GM12878 (cell line): ENCODE measurements around the gene ZNF576. TPM values are rescaled to one million over a fixed set of nuclear protein-coding genes. Genes with fewer than 3 reads are reported as not detected.
A peak's percentile ranks its signal among the peaks of the same experiment; 100 is the strongest.

Experiments
- IKZF1 ChIP-seq: fragments of 450-650 bp; conservative IDR thresholded peaks from 2 replicates; pipeline ENCODE4 v1.6.1; 2017; ENCODE audit warnings: antibody characterized with exemption, mild to moderate bottlenecking
- NKRF ChIP-seq: fragments of 450-650 bp; conservative IDR thresholded peaks from 2 replicates; pipeline ENCODE4 v1.6.1; 2017; ENCODE audit warnings: mild to moderate bottlenecking, moderate library complexity
- POLR2A ChIP-seq: IDR thresholded peaks from 2 replicates; pipeline ENCODE4 v1.6.1; 2011; ENCODE audit warnings: low read depth, mild to moderate bottlenecking, low read length
- POLR2AphosphoS5 ChIP-seq: IDR thresholded peaks from 2 replicates; pipeline ENCODE4 v1.6.1; 2011; ENCODE audit warnings: mild to moderate bottlenecking, low read length, inconsistent platforms
- REST ChIP-seq: IDR thresholded peaks from 2 replicates; pipeline ENCODE4 v1.6.1; 2012; ENCODE audit warnings: mild to moderate bottlenecking, low read depth, low read length
- SMC3 ChIP-seq: IDR thresholded peaks from 2 replicates; pipeline ENCODE4 v1.6.1; 2011; ENCODE audit warnings: low read length, improper control_type of control experiment, borderline replicate concordance
- TAF1 ChIP-seq: IDR thresholded peaks from 2 replicates; pipeline ENCODE4 v1.6.1; 2011; ENCODE audit warnings: mild to moderate bottlenecking, low read depth, low read length, borderline replicate concordance
- TCF3 ChIP-seq: IDR thresholded peaks from 2 replicates; pipeline ENCODE4 v1.6.1; 2012; ENCODE audit warnings: low read depth, mild to moderate bottlenecking, low read length, borderline replicate concordance; ENCODE audit not compliant: insufficient read depth
- polyA plus RNA-seq, 11 experiments: library from polyadenylated mRNA; depleted of rRNA in 4 of 11; unstranded in 6 of 11; stranded (reverse) in 5 of 11; fragments of >200 nt; fragmentation: Nextera tagmentation in 4 of 11; fragmentation: Illumina TruSeq in 1 of 11; extraction: Ambion mirVana in 4 of 11; extraction: Trizol in 1 of 11; gene quantifications; 1 replicate in 1 of 11; 2 replicates in 10 of 11; pipeline versions ENCODE4 v1.2.1 to v1.2.3, GENCODE V29; 2011 to 2016; ENCODE audit warnings: inconsistent platforms in 2 of 11, missing spikeins in 2 of 11, low read depth in 1 of 11
- total RNA-seq, 4 experiments: library from RNA; depleted of rRNA in 3 of 4; stranded (reverse); fragments of >200 nt in 3 of 4; fragmentation: Illumina TruSeq in 1 of 4; extraction: Trizol in 1 of 4; gene quantifications; 2 replicates each; pipeline versions ENCODE4 v1.2.1 to v1.2.3, GENCODE V29; 2013 to 2021
- TF ChIP-seq, protein P1 (sequence below): fragments of 450-650 bp; IDR thresholded peaks from 2 replicates; pipeline ENCODE4 v1.6.1; 2017; ENCODE audit warnings: mild to moderate bottlenecking, moderate library complexity
- TF ChIP-seq, protein P2 (sequence below), 3 experiments: IDR thresholded peaks in 2 of 3; conservative IDR thresholded peaks in 1 of 3; 2 replicates each; pipeline ENCODE4 v1.5.1; 2011; ENCODE audit warnings: low read depth in 3 of 3, low read length in 3 of 3, mild to moderate bottlenecking in 3 of 3, control low read depth in 2 of 3, moderate library complexity in 2 of 3, inconsistent platforms in 1 of 3, mixed read lengths in 1 of 3; ENCODE audit not compliant: control insufficient read depth in 2 of 3, insufficient read depth in 1 of 3; ENCODE audit errors: extremely low read depth in 1 of 3
- TF ChIP-seq, protein P3 (sequence below): fragments of 450-650 bp; IDR thresholded peaks from 2 replicates; pipeline ENCODE4 v1.6.1; 2016; ENCODE audit warnings: mild to moderate bottlenecking, moderate library complexity, borderline replicate concordance

Gene ZNF576
- total and polyA plus RNA-seq, 10 of the 15 experiments (the other 5 are each of a cell fraction or from before 2014, with no cell fraction given), result 7.4 to 29.8 (median 14.3) TPM

GRCh38 chr19:43594710-43595604, 1.4 kb upstream of the ZNF576 start (continued):
- TF ChIP-seq REST (no peak), POLR2A (peak; percentile 71), TCF3 (no peak), NKRF (peak; percentile 78), SMC3 (peak; percentile 65; the same call in 1 of the 2 replicates), IKZF1 (peak; percentile 51), TAF1 (0 out of 2 replicates have a peak, but pooled peaks have one; percentile 26), POLR2AphosphoS5 (peak; percentile 39; the same call in 1 of the 2 replicates)
- TF ChIP-seq, protein P1, sequence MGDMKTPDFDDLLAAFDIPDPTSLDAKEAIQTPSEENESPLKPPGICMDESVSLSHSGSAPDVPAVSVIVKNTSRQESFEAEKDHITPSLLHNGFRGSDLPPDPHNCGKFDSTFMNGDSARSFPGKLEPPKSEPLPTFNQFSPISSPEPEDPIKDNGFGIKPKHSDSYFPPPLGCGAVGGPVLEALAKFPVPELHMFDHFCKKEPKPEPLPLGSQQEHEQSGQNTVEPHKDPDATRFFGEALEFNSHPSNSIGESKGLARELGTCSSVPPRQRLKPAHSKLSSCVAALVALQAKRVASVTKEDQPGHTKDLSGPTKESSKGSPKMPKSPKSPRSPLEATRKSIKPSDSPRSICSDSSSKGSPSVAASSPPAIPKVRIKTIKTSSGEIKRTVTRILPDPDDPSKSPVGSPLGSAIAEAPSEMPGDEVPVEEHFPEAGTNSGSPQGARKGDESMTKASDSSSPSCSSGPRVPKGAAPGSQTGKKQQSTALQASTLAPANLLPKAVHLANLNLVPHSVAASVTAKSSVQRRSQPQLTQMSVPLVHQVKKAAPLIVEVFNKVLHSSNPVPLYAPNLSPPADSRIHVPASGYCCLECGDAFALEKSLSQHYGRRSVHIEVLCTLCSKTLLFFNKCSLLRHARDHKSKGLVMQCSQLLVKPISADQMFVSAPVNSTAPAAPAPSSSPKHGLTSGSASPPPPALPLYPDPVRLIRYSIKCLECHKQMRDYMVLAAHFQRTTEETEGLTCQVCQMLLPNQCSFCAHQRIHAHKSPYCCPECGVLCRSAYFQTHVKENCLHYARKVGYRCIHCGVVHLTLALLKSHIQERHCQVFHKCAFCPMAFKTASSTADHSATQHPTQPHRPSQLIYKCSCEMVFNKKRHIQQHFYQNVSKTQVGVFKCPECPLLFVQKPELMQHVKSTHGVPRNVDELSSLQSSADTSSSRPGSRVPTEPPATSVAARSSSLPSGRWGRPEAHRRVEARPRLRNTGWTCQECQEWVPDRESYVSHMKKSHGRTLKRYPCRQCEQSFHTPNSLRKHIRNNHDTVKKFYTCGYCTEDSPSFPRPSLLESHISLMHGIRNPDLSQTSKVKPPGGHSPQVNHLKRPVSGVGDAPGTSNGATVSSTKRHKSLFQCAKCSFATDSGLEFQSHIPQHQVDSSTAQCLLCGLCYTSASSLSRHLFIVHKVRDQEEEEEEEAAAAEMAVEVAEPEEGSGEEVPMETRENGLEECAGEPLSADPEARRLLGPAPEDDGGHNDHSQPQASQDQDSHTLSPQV, result no peak
- TF ChIP-seq, protein P2, sequence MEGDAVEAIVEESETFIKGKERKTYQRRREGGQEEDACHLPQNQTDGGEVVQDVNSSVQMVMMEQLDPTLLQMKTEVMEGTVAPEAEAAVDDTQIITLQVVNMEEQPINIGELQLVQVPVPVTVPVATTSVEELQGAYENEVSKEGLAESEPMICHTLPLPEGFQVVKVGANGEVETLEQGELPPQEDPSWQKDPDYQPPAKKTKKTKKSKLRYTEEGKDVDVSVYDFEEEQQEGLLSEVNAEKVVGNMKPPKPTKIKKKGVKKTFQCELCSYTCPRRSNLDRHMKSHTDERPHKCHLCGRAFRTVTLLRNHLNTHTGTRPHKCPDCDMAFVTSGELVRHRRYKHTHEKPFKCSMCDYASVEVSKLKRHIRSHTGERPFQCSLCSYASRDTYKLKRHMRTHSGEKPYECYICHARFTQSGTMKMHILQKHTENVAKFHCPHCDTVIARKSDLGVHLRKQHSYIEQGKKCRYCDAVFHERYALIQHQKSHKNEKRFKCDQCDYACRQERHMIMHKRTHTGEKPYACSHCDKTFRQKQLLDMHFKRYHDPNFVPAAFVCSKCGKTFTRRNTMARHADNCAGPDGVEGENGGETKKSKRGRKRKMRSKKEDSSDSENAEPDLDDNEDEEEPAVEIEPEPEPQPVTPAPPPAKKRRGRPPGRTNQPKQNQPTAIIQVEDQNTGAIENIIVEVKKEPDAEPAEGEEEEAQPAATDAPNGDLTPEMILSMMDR (IDR thresholded peaks at IDR 0.05 in 2 of 3, conservative IDR thresholded peaks at IDR 0.05 in 1 of 3; ENCODE audit: control insufficient read depth in 2 of 3, extremely low read depth in 1 of 3, insufficient read depth in 1 of 3, low read depth in 3 of 3, low read length in 3 of 3), result peak; percentile 90 to 94 (median 94)
- TF ChIP-seq, protein P3, sequence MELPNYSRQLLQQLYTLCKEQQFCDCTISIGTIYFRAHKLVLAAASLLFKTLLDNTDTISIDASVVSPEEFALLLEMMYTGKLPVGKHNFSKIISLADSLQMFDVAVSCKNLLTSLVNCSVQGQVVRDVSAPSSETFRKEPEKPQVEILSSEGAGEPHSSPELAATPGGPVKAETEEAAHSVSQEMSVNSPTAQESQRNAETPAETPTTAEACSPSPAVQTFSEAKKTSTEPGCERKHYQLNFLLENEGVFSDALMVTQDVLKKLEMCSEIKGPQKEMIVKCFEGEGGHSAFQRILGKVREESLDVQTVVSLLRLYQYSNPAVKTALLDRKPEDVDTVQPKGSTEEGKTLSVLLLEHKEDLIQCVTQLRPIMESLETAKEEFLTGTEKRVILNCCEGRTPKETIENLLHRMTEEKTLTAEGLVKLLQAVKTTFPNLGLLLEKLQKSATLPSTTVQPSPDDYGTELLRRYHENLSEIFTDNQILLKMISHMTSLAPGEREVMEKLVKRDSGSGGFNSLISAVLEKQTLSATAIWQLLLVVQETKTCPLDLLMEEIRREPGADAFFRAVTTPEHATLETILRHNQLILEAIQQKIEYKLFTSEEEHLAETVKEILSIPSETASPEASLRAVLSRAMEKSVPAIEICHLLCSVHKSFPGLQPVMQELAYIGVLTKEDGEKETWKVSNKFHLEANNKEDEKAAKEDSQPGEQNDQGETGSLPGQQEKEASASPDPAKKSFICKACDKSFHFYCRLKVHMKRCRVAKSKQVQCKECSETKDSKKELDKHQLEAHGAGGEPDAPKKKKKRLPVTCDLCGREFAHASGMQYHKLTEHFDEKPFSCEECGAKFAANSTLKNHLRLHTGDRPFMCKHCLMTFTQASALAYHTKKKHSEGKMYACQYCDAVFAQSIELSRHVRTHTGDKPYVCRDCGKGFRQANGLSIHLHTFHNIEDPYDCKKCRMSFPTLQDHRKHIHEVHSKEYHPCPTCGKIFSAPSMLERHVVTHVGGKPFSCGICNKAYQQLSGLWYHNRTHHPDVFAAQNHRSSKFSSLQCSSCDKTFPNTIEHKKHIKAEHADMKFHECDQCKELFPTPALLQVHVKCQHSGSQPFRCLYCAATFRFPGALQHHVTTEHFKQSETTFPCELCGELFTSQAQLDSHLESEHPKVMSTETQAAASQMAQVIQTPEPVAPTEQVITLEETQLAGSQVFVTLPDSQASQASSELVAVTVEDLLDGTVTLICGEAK, result no peak
